Natural killer cell (primary cell): ENCODE measurements around the gene GNGT1. TPM values are rescaled to one million over a fixed set of nuclear protein-coding genes. Genes with fewer than 3 reads are reported as not detected.

Experiments used
- ATAC-seq, 3 donors: fragments of 150-1000 bp in 2 of 3; fragments of 200-7000 bp in 1 of 3; cut with Tn5 transposase; 1 replicate in 1 of 3; 2 replicates in 2 of 3; pipeline ENCODE4 v1.10.0; 2021; ENCODE audit warnings: mild to moderate bottlenecking in 2 of 3, moderate library complexity in 2 of 3
- DNase-seq, 2 donors: peaks; one replicate each; pipeline versions ENCODE4 v3.0.0 to v3.0.0-alpha.2; 2013 to 2021; ENCODE audit warnings: mixed read lengths in 1 of 2
- H3K27ac ChIP-seq: one replicate; pipeline ENCODE4 v1.5.1; 2013; ENCODE audit warnings: mild to moderate bottlenecking, low read length
- H3K27me3 ChIP-seq: one replicate; pipeline ENCODE4 v1.6.1; 2013; ENCODE audit warnings: low read length; ENCODE audit not compliant: control insufficient read depth, insufficient read depth
- H3K36me3 ChIP-seq: one replicate; pipeline ENCODE4 v1.6.1; 2013; ENCODE audit warnings: low read length; ENCODE audit not compliant: control insufficient read depth, insufficient read depth
- H3K4me1 ChIP-seq: one replicate; pipeline ENCODE4 v1.6.1; 2013; ENCODE audit warnings: low read length; ENCODE audit not compliant: control insufficient read depth, insufficient read depth
- H3K4me3 ChIP-seq: one replicate; pipeline ENCODE4 v1.5.1; 2013; ENCODE audit warnings: low read length
- H3K9me3 ChIP-seq: one replicate; pipeline ENCODE4 v1.6.1; 2013; ENCODE audit warnings: low read length; ENCODE audit not compliant: control insufficient read depth, insufficient read depth
- H3K27ac Mint-ChIP-seq, 2 donors: one replicate each; pipeline ENCODE4 v1.8.0; 2022; ENCODE audit warnings: mild to moderate bottlenecking in 2 of 2, mixed read lengths in 2 of 2, moderate library complexity in 1 of 2
- H3K27me3 Mint-ChIP-seq, 2 donors: one replicate each; pipeline ENCODE4 v1.8.0; 2022; ENCODE audit warnings: low read depth in 2 of 2, mixed read lengths in 2 of 2
- H3K36me3 Mint-ChIP-seq: one replicate; pipeline ENCODE4 v1.8.0; 2022; ENCODE audit warnings: mixed read lengths
- H3K4me1 Mint-ChIP-seq, 2 donors: one replicate each; pipeline ENCODE4 v1.8.0; 2022; ENCODE audit warnings: mixed read lengths in 2 of 2
- H3K4me3 Mint-ChIP-seq: one replicate; pipeline ENCODE4 v1.8.0; 2022; ENCODE audit warnings: mild to moderate bottlenecking, moderate library complexity, mixed read lengths
- H3K9me3 Mint-ChIP-seq, 2 donors: one replicate each; pipeline ENCODE4 v1.8.0; 2022; ENCODE audit warnings: mixed read lengths in 2 of 2
- CTCF ChIP-seq: fragments of 200-600 bp; IDR thresholded peaks from one replicate; pipeline ENCODE4 v1.8.0; 2022; ENCODE audit warnings: antibody characterized with exemption
- WGBS: methylation state at CpG from one replicate; pipeline ENCODE4 v1.1.7; 2013; ENCODE audit warnings: missing lambda C conversion rate; ENCODE audit not compliant: insufficient coverage; 5-methylcytosine and 5-hydroxymethylcytosine counted together
- intact Hi-C: fragments of 100-400 bp; cut with micrococcal nuclease; formaldehyde crosslinking; loops from one replicate; pipeline ENCODE4 v1.14.2; 2022
- total RNA-seq, 4 donors: library from RNA; stranded (reverse); fragments of 120-200 nt in 1 of 4; gene quantifications; one replicate each; pipeline versions ENCODE4 v1.2.3 to v1.2.4, GENCODE V29; 2013 to 2022

The GNGT1 gene
- total RNA-seq, 3 donors from 2014 or later (not counting 1 experiment from before 2014, with no cell fraction given), result not detected

- Histone ChIP-seq H3K4me3 (no peak overlapping the region), H3K9me3 (no peaks in the 10 kb centered on the region), H3K27me3 (no peaks in the 10 kb centered on the region), H3K4me1 (no peaks in the 10 kb centered on the region), H3K36me3 (no peaks in the 10 kb centered on the region), H3K27ac (no peak overlapping the region)
- ATAC-seq (no peak), DNase-seq (no peak)
- TF ChIP-seq CTCF, result no peak
- H3K36me3 Mint-ChIP-seq, result no peaks in the 10 kb centered on the region
- no peak overlapping the region for H3K4me3 Mint-ChIP-seq
- no peaks in the 10 kb centered on the region for H3K9me3 Mint-ChIP-seq
- intact Hi-C loops, result no loop called here
- no peaks in the 10 kb centered on the region for H3K4me1 Mint-ChIP-seq
- peaks cover 0 to 19% of the 10 kb centered on the region in 2 donors for H3K27me3 Mint-ChIP-seq
- H3K27ac Mint-ChIP-seq, result no peak overlapping the region
- 86% methylated on average over 2 of the region's 2 CpGs for WGBS
Observed at GRCh38 chr7:93862651-93863050, 43.7 kb upstream of the GNGT1 start.

GRCh38 chr7:93866886-93867285, 39.5 kb upstream of the GNGT1 start:
- Mint-ChIP-seq H3K36me3 (no peaks in the 10 kb centered on the region), H3K4me1 (no peaks in the 10 kb centered on the region), H3K4me3 (no peak overlapping the region), H3K27me3 (peaks cover 0 to 12% of the 10 kb centered on the region in 2 donors), H3K9me3 (no peaks in the 10 kb centered on the region), H3K27ac (no peak overlapping the region)
- no peak for TF ChIP-seq CTCF
- Histone ChIP-seq H3K36me3 (no peaks in the 10 kb centered on the region), H3K27me3 (no peaks in the 10 kb centered on the region), H3K27ac (no peak overlapping the region), H3K9me3 (no peaks in the 10 kb centered on the region), H3K4me1 (no peaks in the 10 kb centered on the region), H3K4me3 (no peak overlapping the region)
- DNase-seq (no peak), ATAC-seq (no peak)
- WGBS, result 100% methylated on average over 1 of the region's 3 CpGs
- intact Hi-C loops, result no loop called here

- Histone ChIP-seq H3K4me1 (no peaks in the 10 kb centered on the region), H3K4me3 (no peak overlapping the region), H3K36me3 (no peaks in the 10 kb centered on the region), H3K27me3 (no peaks in the 10 kb centered on the region), H3K27ac (no peak overlapping the region), H3K9me3 (no peaks in the 10 kb centered on the region)
- ATAC-seq, result no peak
- Mint-ChIP-seq H3K36me3 (no peaks in the 10 kb centered on the region), H3K4me1 (peaks cover 0 to 6% of the 10 kb centered on the region in 2 donors), H3K27ac (no peak overlapping the region), H3K4me3 (no peak overlapping the region), H3K27me3 (peaks cover 0 to 6% of the 10 kb centered on the region in 2 donors), H3K9me3 (no peaks in the 10 kb centered on the region)
- 32% methylated on average over 1 of the region's 1 CpG for WGBS
- intact Hi-C loops, result no loop called here
- DNase-seq, result no peak
- no peak for TF ChIP-seq CTCF
Observed at GRCh38 chr7:93873998-93874574, 32.3 kb upstream of the GNGT1 start.

- H3K27ac ChIP-seq, result no peak overlapping the region
- no peaks in the 10 kb centered on the region for H3K36me3 ChIP-seq
- DNase-seq, result no peak
- intact Hi-C loops, result no loop called here
- H3K4me1 Mint-ChIP-seq, result peaks cover 0 to 6% of the 10 kb centered on the region in 2 donors
- ATAC-seq, result no peak
- H3K27me3 ChIP-seq, result no peaks in the 10 kb centered on the region
- no peak for TF ChIP-seq CTCF
- 94% methylated on average over 2 of the region's 3 CpGs for WGBS
- H3K27me3 Mint-ChIP-seq, result peaks cover 8 to 12% of the 10 kb centered on the region in 2 donors
- H3K4me3 Mint-ChIP-seq, result no peak overlapping the region
- H3K4me3 ChIP-seq, result no peak overlapping the region
- no peak overlapping the region for H3K27ac Mint-ChIP-seq
- peaks cover 0 to 2% of the 10 kb centered on the region in 2 donors for H3K9me3 Mint-ChIP-seq
- no peaks in the 10 kb centered on the region for H3K9me3 ChIP-seq
- H3K36me3 Mint-ChIP-seq, result no peaks in the 10 kb centered on the region
- no peaks in the 10 kb centered on the region for H3K4me1 ChIP-seq
Observed at GRCh38 chr7:93877742-93878141, 28.6 kb upstream of the GNGT1 start.
